Sigmoid colon (tissue), 7 donors: ENCODE data around the gene LLGL2. TPM values are rescaled to one million over a fixed set of nuclear protein-coding genes. Genes with fewer than 3 reads are reported as not detected.

Experiments
- DNase-seq: peaks from one replicate; pipeline ENCODE4 v3.0.0-alpha.2; 2019
- H3K27ac ChIP-seq, 4 donors: fragments of 200-600 bp; sonication (generic); one replicate each; pipeline ENCODE4 v1.5.1; 2016 to 2019; ENCODE audit warnings: mild to moderate bottlenecking in 1 of 4
- H3K27me3 ChIP-seq, 3 donors: fragments of 200-600 bp; sonication (generic); one replicate each; pipeline ENCODE4 v1.5.1; 2019; ENCODE audit warnings: mild to moderate bottlenecking in 1 of 3
- H3K36me3 ChIP-seq, 4 donors: fragments of 200-600 bp; sonication (generic); one replicate each; pipeline ENCODE4 v1.5.1; 2016 to 2019
- H3K4me1 ChIP-seq, 4 donors: fragments of 200-600 bp; sonication (generic); one replicate each; pipeline ENCODE4 v1.5.1; 2017 to 2019
- H3K4me3 ChIP-seq, 4 donors: fragments of 200-600 bp; sonication (generic); one replicate each; pipeline ENCODE4 v1.5.1; 2017 to 2019; ENCODE audit warnings: mild to moderate bottlenecking in 2 of 4, moderate library complexity in 1 of 4
- H3K9me3 ChIP-seq, 4 donors: fragments of 200-600 bp in 3 of 4; sonication (generic) in 3 of 4; one replicate each; pipeline versions ENCODE4 v1.5.1 to v1.6.1; 2013 to 2019
- CTCF ChIP-seq, 4 experiments: fragments of 450-650 bp in 3 of 4; fragments of 200-600 bp in 1 of 4; IDR thresholded peaks; one replicate each; pipeline ENCODE4 v1.5.1; 2016 to 2019; ENCODE audit warnings: antibody characterized with exemption in 4 of 4, mild to moderate bottlenecking in 3 of 4, moderate library complexity in 2 of 4
- EP300 ChIP-seq, 4 donors: sonication (generic); formaldehyde crosslinking; IDR thresholded peaks; one replicate each; pipeline ENCODE4 v1.6.1; 2017; ENCODE audit warnings: antibody characterized with exemption in 4 of 4
- POLR2A ChIP-seq, 2 donors: fragments of 450-650 bp; IDR thresholded peaks; one replicate each; pipeline ENCODE4 v1.6.1; 2016; ENCODE audit warnings: antibody characterized with exemption in 2 of 2, mild to moderate bottlenecking in 2 of 2, moderate library complexity in 2 of 2
- POLR2AphosphoS5 ChIP-seq, 4 donors: sonication (generic); formaldehyde crosslinking; IDR thresholded peaks; one replicate each; pipeline ENCODE4 v1.6.1; 2017; ENCODE audit warnings: antibody characterized with exemption in 4 of 4
- WGBS, 2 donors: extraction: QIAGEN DNeasy Blood & Tissue Kit; methylation state at CpG; one replicate each; pipeline ENCODE4 v1.1.7; 2013; 5-methylcytosine and 5-hydroxymethylcytosine counted together
- intact Hi-C: fragments of 100-400 bp; cut with DNase I; formaldehyde crosslinking; loops from one replicate; pipeline ENCODE4 v1.15.1; 2023
- polyA plus RNA-seq, 3 donors: library from polyadenylated mRNA; stranded (reverse); fragments of 200-250 nt; gene quantifications; one replicate each; pipeline ENCODE4 v1.2.3, GENCODE V29; 2013
- total RNA-seq, 4 donors: library from RNA; depleted of rRNA; stranded (reverse); fragments of >200 nt; gene quantifications; one replicate each; pipeline ENCODE4 v1.1.0, GENCODE V29; 2016
- donor health status: healthy with polysubstance abuse.
- donor health status: Bipolar disorder and iron deficiency.
- donor health status: healthy.

Gene LLGL2
- total and polyA plus RNA-seq, 7 donors: 1.4 to 299 (median 5.0) TPM

GRCh38 chr17:75565066-75565465 lies 39.6 kb downstream of the LLGL2 start:
- H3K27ac ChIP-seq: no peak overlapping the region

GRCh38 chr17:75565618-75566017 lies 40.1 kb downstream of the LLGL2 start:
- Histone ChIP-seq H3K4me1 (no peaks in the 10 kb centered on the region), H3K27me3 (no peaks in the 10 kb centered on the region), H3K36me3 (no peaks in the 10 kb centered on the region), H3K27ac (no peak overlapping the region), H3K4me3 (no peak overlapping the region), H3K9me3 (no peaks in the 10 kb centered on the region)
- intact Hi-C loops: no loop called here
- WGBS, 2 donors: 91 to 92% methylated on average over 6 of the region's 6 CpGs
- no peak for TF ChIP-seq POLR2A (IDR thresholded peaks at IDR 0.05)
- no peak for TF ChIP-seq CTCF (IDR thresholded peaks at IDR 0.05)
- TF ChIP-seq EP300 (IDR thresholded peaks at IDR 0.05): no peak
- TF ChIP-seq POLR2AphosphoS5 (IDR thresholded peaks at IDR 0.05): no peak
- no peak for DNase-seq

More at GRCh38 chr17:75565066-75565465, 39.6 kb downstream of the LLGL2 start:
- Histone ChIP-seq H3K36me3 (no peaks in the 10 kb centered on the region), H3K4me1 (no peaks in the 10 kb centered on the region), H3K9me3 (no peaks in the 10 kb centered on the region), H3K27me3 (no peaks in the 10 kb centered on the region), H3K4me3 (no peak overlapping the region)
- TF ChIP-seq POLR2AphosphoS5 (IDR thresholded peaks at IDR 0.05): no peak
- TF ChIP-seq EP300 (IDR thresholded peaks at IDR 0.05): no peak
- TF ChIP-seq POLR2A (IDR thresholded peaks at IDR 0.05): no peak
- TF ChIP-seq CTCF (IDR thresholded peaks at IDR 0.05): no peak
- 74 to 77% methylated on average over 7 of the region's 7 CpGs for WGBS, 2 donors
- intact Hi-C loops: no loop called here
- no peak for DNase-seq

GRCh38 chr17:75566416-75566815 lies 40.9 kb downstream of the LLGL2 start:
- Histone ChIP-seq H3K4me3 (no peak overlapping the region), H3K9me3 (no peaks in the 10 kb centered on the region), H3K4me1 (no peaks in the 10 kb centered on the region), H3K36me3 (no peaks in the 10 kb centered on the region), H3K27ac (no peak overlapping the region), H3K27me3 (no peaks in the 10 kb centered on the region)
- no peak for DNase-seq
- intact Hi-C loops: no loop called here
- WGBS, 2 donors: 66 to 70% methylated on average over 6 of the region's 6 CpGs
- TF ChIP-seq EP300 (IDR thresholded peaks at IDR 0.05) (no peak), POLR2AphosphoS5 (IDR thresholded peaks at IDR 0.05) (no peak), POLR2A (IDR thresholded peaks at IDR 0.05) (no peak), CTCF (IDR thresholded peaks at IDR 0.05) (no peak)

GRCh38 chr17:75566834-75567233 lies 41.3 kb downstream of the LLGL2 start:
- no peaks in the 10 kb centered on the region for H3K9me3 ChIP-seq
- DNase-seq: no peak
- intact Hi-C loops: no loop called here
- H3K4me3 ChIP-seq: no peak overlapping the region
- H3K4me1 ChIP-seq: no peaks in the 10 kb centered on the region
- TF ChIP-seq EP300 (IDR thresholded peaks at IDR 0.05): no peak
- no peak for TF ChIP-seq POLR2AphosphoS5 (IDR thresholded peaks at IDR 0.05)
- H3K36me3 ChIP-seq: no peaks in the 10 kb centered on the region
- 83 to 93% methylated on average over 5 of the region's 5 CpGs for WGBS, 2 donors
- H3K27me3 ChIP-seq: no peaks in the 10 kb centered on the region
- H3K27ac ChIP-seq: no peak overlapping the region

- DNase-seq: peak; percentile 57
- TF ChIP-seq POLR2AphosphoS5 (IDR thresholded peaks at IDR 0.05) (no peak), POLR2A (IDR thresholded peaks at IDR 0.05) (no peak)
- no peaks in the 10 kb centered on the region for H3K36me3 ChIP-seq
- WGBS, 2 donors: 90 to 94% methylated on average over 31 of the region's 31 CpGs
- intact Hi-C loops: no loop called here
- H3K27me3 ChIP-seq: no peaks in the 10 kb centered on the region
- no peaks in the 10 kb centered on the region for H3K9me3 ChIP-seq
- no peak overlapping the region for H3K27ac ChIP-seq
- no peak overlapping the region for H3K4me3 ChIP-seq
- H3K4me1 ChIP-seq: no peaks in the 10 kb centered on the region
Observed at GRCh38 chr17:75568412-75569255, 43.1 kb downstream of the LLGL2 start.
